A673 (cell line): ENCODE results near the gene CENPT. TPM values are rescaled to one million over a fixed set of nuclear protein-coding genes. Genes with fewer than 3 reads are reported as not detected.

Experiments used
- BruUV-seq: library from RNA; stranded (reverse); fragments of 400-500 nt; replicated peaks from 2 replicates; lab custom pipeline; 2021; lab: Mats Ljungman, UMichigan
- CTCF ChIA-PET: fragments of 300-600 bp; sonication (Branson Sonifier 250); formaldehyde crosslinking; loops from one replicate; lab custom pipeline; 2022; ENCODE audit warnings: antibody characterized with exemption; lab: Charles Lee
- POLR2A ChIA-PET: fragments of 300-600 bp; sonication (Branson Sonifier 250); formaldehyde crosslinking; loops from one replicate; lab custom pipeline; 2022; ENCODE audit warnings: antibody characterized with exemption; ENCODE audit not compliant: low non-redundant PET; lab: Charles Lee
- DNase-seq: peaks from one replicate; pipeline ENCODE4 v3.0.0-alpha.2; 2015; ENCODE audit warnings: low spot score
- H3K27ac ChIP-seq: fragments of 200-600 bp; sonication (generic); 2 replicates; pipeline ENCODE4 v1.5.1; 2016; ENCODE audit warnings: mixed run types, low read depth, mild to moderate bottlenecking, mixed read lengths, antibody characterized with exemption, low read length; ENCODE audit not compliant: poor library complexity, severe bottlenecking
- H3K27me3 ChIP-seq: fragments of 200-600 bp; sonication (generic); replicated peaks from 2 replicates; pipeline ENCODE4 v1.6.1; 2017; ENCODE audit warnings: mixed run types, low read depth, mild to moderate bottlenecking, mixed read lengths, antibody characterized with exemption, low read length; ENCODE audit not compliant: insufficient read depth, poor library complexity
- H3K36me3 ChIP-seq: fragments of 200-600 bp; sonication (generic); 2 replicates; pipeline ENCODE4 v1.6.1; 2016; ENCODE audit warnings: mixed run types, mild to moderate bottlenecking, mixed read lengths, antibody characterized with exemption, low read length; ENCODE audit not compliant: insufficient read depth, poor library complexity, severe bottlenecking
- H3K4me1 ChIP-seq: fragments of 200-600 bp; sonication (generic); 2 replicates; pipeline ENCODE4 v1.6.1; 2017; ENCODE audit warnings: mixed run types, mild to moderate bottlenecking, mixed read lengths, antibody characterized with exemption, low read length; ENCODE audit not compliant: insufficient read depth, poor library complexity, severe bottlenecking
- H3K4me3 ChIP-seq: fragments of 200-600 bp; sonication (generic); 2 replicates; pipeline ENCODE4 v1.5.1; 2016; ENCODE audit warnings: low read depth, mixed run types, mild to moderate bottlenecking, mixed read lengths, low read length; ENCODE audit not compliant: poor library complexity, severe bottlenecking
- H3K9me3 ChIP-seq: fragments of 200-600 bp; sonication (generic); 2 replicates; pipeline ENCODE4 v1.6.1; 2016; ENCODE audit warnings: mixed run types, low read depth, mild to moderate bottlenecking, mixed read lengths, antibody characterized with exemption, low read length; ENCODE audit not compliant: poor library complexity, severe bottlenecking
- EZH2 ChIP-seq: fragments of 200-600 bp; sonication (generic); IDR thresholded peaks from 2 replicates; pipeline ENCODE4 v1.6.1; 2017; ENCODE audit warnings: borderline replicate concordance, low read depth, mild to moderate bottlenecking, mixed read lengths, antibody characterized with exemption, low read length; ENCODE audit not compliant: poor library complexity, severe bottlenecking
- intact Hi-C: fragments of 100-400 bp; cut with micrococcal nuclease; formaldehyde crosslinking; loops from one replicate; pipeline ENCODE4 v1.10.0; 2022; ENCODE audit not compliant: unreplicated experiment
- total RNA-seq: library from RNA; stranded (reverse); gene quantifications from 2 replicates; pipeline ENCODE4 v1.2.3, GENCODE V29; 2021
- TF ChIP-seq, protein P1 (sequence below): fragments of 300-800, 200-600 bp; sonication (generic); conservative IDR thresholded peaks from 2 replicates; pipeline ENCODE4 v1.5.1; 2017; ENCODE audit warnings: low read depth, mild to moderate bottlenecking, antibody characterized with exemption, low read length, moderate library complexity, mixed read lengths

The CENPT gene
- total RNA-seq, 1 experiment from 2014 or later: 52.9 TPM

DNA sequence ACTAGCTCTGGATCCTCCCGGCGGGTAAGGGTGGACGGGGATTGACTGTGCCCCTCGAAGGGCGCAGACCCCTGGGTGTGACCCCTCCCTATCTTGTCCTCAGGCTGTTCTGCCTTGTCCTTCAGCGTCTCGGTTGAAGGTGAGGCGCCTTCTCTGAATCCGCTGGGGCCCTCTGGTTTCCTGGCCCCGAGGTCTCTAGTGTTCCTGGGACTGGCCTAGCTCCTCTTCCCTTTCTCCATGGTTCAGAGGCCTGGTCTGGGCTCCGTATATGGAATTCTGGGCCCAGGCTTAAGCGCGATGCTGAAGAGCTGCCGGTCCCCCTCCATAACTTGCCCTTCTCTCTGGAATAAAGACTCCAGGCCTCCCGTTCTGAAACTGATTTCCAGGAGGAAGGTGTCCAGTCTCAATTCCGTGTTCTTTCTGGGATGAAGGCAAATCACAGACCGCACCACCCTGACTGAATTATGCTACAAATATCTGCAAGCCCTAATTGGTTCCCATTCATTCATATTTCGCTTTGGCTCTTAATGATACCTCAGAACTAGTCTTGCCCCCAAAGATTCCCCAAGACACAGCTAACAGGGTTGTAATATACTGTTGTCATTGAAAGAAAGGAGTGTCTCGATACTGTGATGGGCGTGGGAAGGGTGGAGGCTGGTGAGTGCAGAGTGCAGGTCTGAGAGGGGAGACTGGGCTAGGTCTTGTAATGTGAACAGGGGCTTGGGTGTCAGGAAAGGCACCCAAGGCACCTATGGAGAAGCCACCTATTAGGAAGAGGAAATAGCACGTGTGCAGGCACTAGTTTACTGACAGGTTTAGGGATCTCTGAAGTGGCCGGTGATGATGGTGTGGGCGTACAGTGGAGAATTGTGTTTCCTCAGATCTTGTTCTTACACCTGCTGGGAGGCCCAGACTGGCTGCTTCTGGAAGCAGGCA, 26.2 kb upstream of the CENPT start:
- Histone ChIP-seq H3K27ac (peak overlapping the region; percentile 81), H3K4me3 (peak overlapping the region; percentile 83), H3K36me3 (peaks cover 35% of the 10 kb centered on the region), H3K27me3 (no peaks in the 10 kb centered on the region), H3K9me3 (no peaks in the 10 kb centered on the region), H3K4me1 (peaks cover 13% of the 10 kb centered on the region)
- POLR2A ChIA-PET: interaction anchor here (0.5 kb wide), 1 partner anchor 40 kb away, joined by 5 read pairs; no protein-coding TSS in a partner anchor
- DNase-seq: no peak
- no peak for TF ChIP-seq EZH2
- TF ChIP-seq, protein P1, sequence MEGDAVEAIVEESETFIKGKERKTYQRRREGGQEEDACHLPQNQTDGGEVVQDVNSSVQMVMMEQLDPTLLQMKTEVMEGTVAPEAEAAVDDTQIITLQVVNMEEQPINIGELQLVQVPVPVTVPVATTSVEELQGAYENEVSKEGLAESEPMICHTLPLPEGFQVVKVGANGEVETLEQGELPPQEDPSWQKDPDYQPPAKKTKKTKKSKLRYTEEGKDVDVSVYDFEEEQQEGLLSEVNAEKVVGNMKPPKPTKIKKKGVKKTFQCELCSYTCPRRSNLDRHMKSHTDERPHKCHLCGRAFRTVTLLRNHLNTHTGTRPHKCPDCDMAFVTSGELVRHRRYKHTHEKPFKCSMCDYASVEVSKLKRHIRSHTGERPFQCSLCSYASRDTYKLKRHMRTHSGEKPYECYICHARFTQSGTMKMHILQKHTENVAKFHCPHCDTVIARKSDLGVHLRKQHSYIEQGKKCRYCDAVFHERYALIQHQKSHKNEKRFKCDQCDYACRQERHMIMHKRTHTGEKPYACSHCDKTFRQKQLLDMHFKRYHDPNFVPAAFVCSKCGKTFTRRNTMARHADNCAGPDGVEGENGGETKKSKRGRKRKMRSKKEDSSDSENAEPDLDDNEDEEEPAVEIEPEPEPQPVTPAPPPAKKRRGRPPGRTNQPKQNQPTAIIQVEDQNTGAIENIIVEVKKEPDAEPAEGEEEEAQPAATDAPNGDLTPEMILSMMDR: no peak
- BruUV-seq: TSS peak; percentile 50
- intact Hi-C loops: no loop called here
- CTCF ChIA-PET: interaction anchor here (0.5 to 2.1 kb wide), 3 partner anchors 10 to 1112 kb away, joined by 3 to 7 read pairs (median 3); partner anchors contain the start of gene NRN1L

DNA sequence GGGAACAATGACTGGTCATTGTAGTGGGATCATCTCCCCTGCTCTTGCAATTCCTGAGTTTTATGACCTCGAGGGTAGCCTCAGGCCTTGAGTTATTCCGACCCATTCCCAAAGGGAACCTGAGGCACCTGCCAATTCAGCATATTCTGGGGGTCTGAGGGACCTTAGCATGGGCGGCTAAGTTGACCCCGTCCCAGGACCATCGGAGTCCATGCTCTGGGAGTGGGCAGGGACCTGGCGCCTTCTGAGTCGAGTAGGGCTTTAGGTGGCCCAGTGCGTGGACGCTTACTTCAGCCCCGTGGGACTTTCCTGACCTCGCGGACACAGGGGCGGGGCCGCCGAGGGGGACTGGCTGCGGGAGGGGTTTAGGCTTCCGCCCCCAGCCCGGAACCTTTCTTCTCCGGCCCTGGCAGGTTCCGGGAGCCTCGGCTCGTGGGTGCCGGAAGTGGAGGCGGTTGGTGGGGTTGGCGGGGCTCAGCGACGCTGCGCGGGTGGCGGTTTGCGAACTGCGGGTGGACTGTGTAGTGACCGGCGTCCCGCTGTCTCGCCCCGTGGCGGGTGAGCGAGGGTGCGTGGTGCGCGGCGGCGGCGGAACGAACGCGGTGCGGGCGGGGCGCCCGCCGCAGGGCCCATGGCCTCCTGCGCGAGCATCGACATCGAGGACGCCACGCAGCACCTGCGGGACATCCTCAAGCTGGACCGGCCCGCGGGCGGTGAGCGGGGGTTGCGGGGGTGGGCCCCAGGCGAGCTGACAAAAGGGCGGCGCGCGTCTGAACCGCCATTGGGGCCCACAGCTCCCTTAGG, 25.3 kb upstream of the CENPT start, which contains the start of gene EDC4:
Gene EDC4, plus strand, starts transcription at position 422 of the 804 bp plus-strand sequence. Its CDS starts 210 bp downstream, at position 632.
- Histone ChIP-seq H3K9me3 (no peaks in the 10 kb centered on the region), H3K27me3 (no peaks in the 10 kb centered on the region), H3K27ac (peak within 1 kb of the TSS; percentile 81), H3K4me1 (peaks cover 13% of the 10 kb centered on the region), H3K36me3 (peaks cover 35% of the 10 kb centered on the region), H3K4me3 (peak within 1 kb of the TSS; percentile 83)
- BruUV-seq: no TSS peak
- TF ChIP-seq, protein P1: no peak
- no peak for TF ChIP-seq EZH2
- DNase-seq: peak; percentile 88
- ChIA-PET CTCF (interaction anchor here (0.5 to 2.1 kb wide), 2 partner anchors 11 to 1111 kb away, joined by 3 to 7 read pairs; partner anchors contain the start of gene NRN1L), POLR2A (no interaction called here)
- intact Hi-C loops: no loop called here

- no peak for DNase-seq
- Histone ChIP-seq H3K36me3 (peaks cover 35% of the 10 kb centered on the region), H3K4me1 (peaks cover 13% of the 10 kb centered on the region), H3K27me3 (no peaks in the 10 kb centered on the region), H3K9me3 (no peaks in the 10 kb centered on the region), H3K4me3 (peak overlapping the region; percentile 83), H3K27ac (peak overlapping the region; percentile 81)
- TF ChIP-seq, protein P1: no peak
- TF ChIP-seq EZH2: no peak
- BruUV-seq: no TSS peak
- intact Hi-C loops: no loop called here
- POLR2A ChIA-PET: interaction anchor here (0.6 kb wide), 1 partner anchor 10 kb away, joined by 3 read pairs; no protein-coding TSS in a partner anchor
- CTCF ChIA-PET: no interaction called here
Measured at GRCh38 chr16:67872131-67872630, 24.7 kb upstream of the CENPT start.
